Measurements from ENCODE around the gene SCRT2. TPM values are rescaled to one million over a fixed set of nuclear protein-coding genes. Genes with fewer than 3 reads are reported as not detected.

Gene SCRT2
- total and polyA plus RNA-seq, 9 of the 15 experiments (the other 6 are each of a cell fraction or from before 2014, with no cell fraction given), result 0.04 to 0.75 (median 0.13) TPM; not detected in 2

DNA sequence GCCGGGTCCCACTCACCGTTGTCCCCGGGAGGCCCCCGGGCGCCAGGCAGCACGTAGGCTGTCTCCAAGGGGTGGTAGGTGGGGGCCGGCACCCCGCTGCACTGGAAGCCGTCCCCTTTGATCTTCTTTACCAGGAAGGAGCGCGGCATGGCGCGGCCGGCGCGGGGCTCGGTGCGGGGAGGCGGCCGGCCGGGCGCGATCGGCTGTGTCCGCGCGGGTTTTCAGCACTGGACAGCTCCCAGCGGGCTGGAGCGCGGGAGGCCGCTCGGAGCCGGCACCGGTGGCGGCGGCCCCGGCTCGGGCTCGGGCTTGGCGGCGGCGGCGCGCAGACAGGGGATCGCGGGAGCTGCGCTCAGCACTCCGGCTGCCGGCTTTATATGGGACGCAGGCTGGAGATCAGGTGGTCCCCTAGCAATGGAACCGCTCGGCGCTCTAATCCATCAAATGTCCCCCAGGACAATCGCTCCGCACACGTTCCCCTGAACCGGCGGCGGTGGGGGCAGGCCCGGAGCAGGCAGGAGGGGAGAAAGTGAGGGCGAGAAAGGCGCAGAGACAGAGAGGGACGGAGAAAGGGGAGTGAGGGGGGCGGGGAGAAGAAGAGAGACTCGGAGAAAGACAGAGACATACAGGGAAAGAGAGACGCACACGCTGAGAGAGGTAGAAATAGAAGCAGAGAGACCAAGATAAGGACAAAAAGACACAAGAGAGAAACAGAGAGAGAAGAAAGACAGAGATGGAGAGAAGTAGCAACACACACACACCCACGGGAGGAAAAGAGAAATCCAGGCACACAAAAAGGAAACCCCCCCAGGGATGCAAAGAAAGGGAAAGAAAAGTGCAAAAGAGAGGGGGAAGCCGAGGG, at the start of gene SCRT2 (continued):
- peak; percentile 42; the same call in 1 of the 2 replicates for TF ChIP-seq CREM (IDR thresholded peaks at IDR 0.05; ENCODE audit: low read depth)
- TF ChIP-seq KAT7 (CRISPR knock-in tag; IDR thresholded peaks at IDR 0.05; ENCODE audit: borderline replicate concordance), result peak; percentile 32; the same call in 1 of the 2 replicates
- TF ChIP-seq TOE1 (IDR thresholded peaks at IDR 0.05; ENCODE audit: borderline replicate concordance), result no peak
- TF ChIP-seq TOE1 (CRISPR knock-in tag; IDR thresholded peaks at IDR 0.05; ENCODE audit: borderline replicate concordance, low read depth), result peak; percentile 73; the same call in 1 of the 2 replicates
- TF ChIP-seq ZNF639 (CRISPR knock-in tag; conservative IDR thresholded peaks at IDR 0.05 in 1 of 2, IDR thresholded peaks at IDR 0.05 in 1 of 2), result peak in 1 of 2 experiments; percentile 88; a peak in 2 of 4 replicates
- TF ChIP-seq ZNF282 (CRISPR knock-in tag; IDR thresholded peaks at IDR 0.05), result peak; percentile 69; the same call in 1 of the 2 replicates
- TF ChIP-seq, protein P1, sequence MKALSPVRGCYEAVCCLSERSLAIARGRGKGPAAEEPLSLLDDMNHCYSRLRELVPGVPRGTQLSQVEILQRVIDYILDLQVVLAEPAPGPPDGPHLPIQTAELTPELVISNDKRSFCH (CRISPR knock-in tag; IDR thresholded peaks at IDR 0.05), result no peak
- TF ChIP-seq, protein P1 (tag; IDR thresholded peaks at IDR 0.05), result peak; percentile 67
- TF ChIP-seq ZNF766 (CRISPR knock-in tag; conservative IDR thresholded peaks at IDR 0.05), result peak; percentile 65; the same call in 1 of the 2 replicates
- peak; percentile 70 for TF ChIP-seq CHD1 (IDR thresholded peaks at IDR 0.05; ENCODE audit: low read length)
- peak in 1 of 2 experiments; percentile 62; a peak in 2 of 4 replicates for TF ChIP-seq MAZ (CRISPR knock-in tag; conservative IDR thresholded peaks at IDR 0.05 in 1 of 2, IDR thresholded peaks at IDR 0.05 in 1 of 2)
- peak; percentile 45; the same call in 1 of the 2 replicates for TF ChIP-seq SMARCC2 (IDR thresholded peaks at IDR 0.05; ENCODE audit: low read depth)
- no peak for TF ChIP-seq CHD4 (IDR thresholded peaks at IDR 0.05; ENCODE audit: insufficient read depth, insufficient replicate concordance, low read depth, low read length, poor library complexity, severe bottlenecking)
- TF ChIP-seq DNMT1 (IDR thresholded peaks at IDR 0.05), result no peak
- TF ChIP-seq CTBP1 (IDR thresholded peaks at IDR 0.05; ENCODE audit: borderline replicate concordance), result peak; percentile 88
- 0 out of 2 replicates have a peak, but pooled peaks have one; percentile 13 for TF ChIP-seq ELF4 (CRISPR knock-in tag; IDR thresholded peaks at IDR 0.05)
- TF ChIP-seq CCNT2 (IDR thresholded peaks at IDR 0.05; ENCODE audit: borderline replicate concordance, extremely low read depth, insufficient read length, low read depth, low read length), result peak; percentile 37
- TF ChIP-seq ZNF589 (CRISPR knock-in tag; IDR thresholded peaks at IDR 0.05; ENCODE audit: low read depth), result peak; percentile 42; the same call in 1 of the 2 replicates
- peak; percentile 64 for TF ChIP-seq RBBP5 (IDR thresholded peaks at IDR 0.05; ENCODE audit: borderline replicate concordance, insufficient read depth, low read length, poor library complexity, severe bottlenecking)
- TF ChIP-seq THRAP3 (IDR thresholded peaks at IDR 0.05; ENCODE audit: borderline replicate concordance), result no peak
- TF ChIP-seq EHMT2 (IDR thresholded peaks at IDR 0.05), result peak; percentile 64; the same call in 1 of the 2 replicates
- TF ChIP-seq POLR2B (IDR thresholded peaks at IDR 0.05; ENCODE audit: low read depth, partially characterized antibody), result no peak
- TF ChIP-seq SMAD4 (CRISPR knock-in tag; conservative IDR thresholded peaks at IDR 0.05), result peak; percentile 76
- peak; percentile 72; the same call in 1 of the 2 replicates for TF ChIP-seq MIER1 (IDR thresholded peaks at IDR 0.05; ENCODE audit: low read depth)
- TF ChIP-seq SMARCA4 (IDR thresholded peaks at IDR 0.05), result no peak
- TF ChIP-seq RB1 (IDR thresholded peaks at IDR 0.05; ENCODE audit: low read depth), result peak; percentile 100

Data from K562 (cell line).